GM12878 (cell line): Measurements from ENCODE around the gene MSI2.

Source experiments
- BACH1 ChIP-seq: fragments of 450-650 bp; IDR thresholded peaks from 2 replicates; pipeline ENCODE4 v1.6.1; 2017; ENCODE audit warnings: mild to moderate bottlenecking, borderline replicate concordance
- BCLAF1 ChIP-seq: fragments of 450-650 bp; IDR thresholded peaks from 2 replicates; pipeline ENCODE4 v1.6.1; 2017; ENCODE audit warnings: antibody characterized with exemption, mild to moderate bottlenecking, moderate library complexity
- CBX5 ChIP-seq: sonication (generic); IDR thresholded peaks from 2 replicates; pipeline ENCODE4 v1.6.1; 2016; ENCODE audit warnings: low read depth, moderate library complexity, mild to moderate bottlenecking, inconsistent platforms
- E2F4 ChIP-seq: IDR thresholded peaks from 2 replicates; pipeline ENCODE4 v1.6.1; 2012; ENCODE audit warnings: low read depth, low read length, improper control_type of control experiment
- PAX8 ChIP-seq: fragments of 450-650 bp; IDR thresholded peaks from 2 replicates; pipeline ENCODE4 v1.6.1; 2017; ENCODE audit warnings: mild to moderate bottlenecking, moderate library complexity
- POLR2A ChIP-seq: IDR thresholded peaks from 2 replicates; pipeline ENCODE4 v1.6.1; 2011; ENCODE audit warnings: low read depth, mild to moderate bottlenecking, low read length
- TAF1 ChIP-seq: IDR thresholded peaks from 2 replicates; pipeline ENCODE4 v1.6.1; 2011; ENCODE audit warnings: mild to moderate bottlenecking, low read depth, low read length, borderline replicate concordance
- TCF7 ChIP-seq: IDR thresholded peaks from 2 replicates; pipeline ENCODE4 v1.6.1; 2014; ENCODE audit warnings: antibody characterized with exemption, borderline replicate concordance
- YBX1 ChIP-seq: fragments of 450-650 bp; IDR thresholded peaks from 2 replicates; pipeline ENCODE4 v1.6.1; 2016; ENCODE audit warnings: antibody characterized with exemption
- ZBTB11 ChIP-seq: fragments of 450-650 bp; formaldehyde crosslinking; IDR thresholded peaks from 2 replicates; pipeline ENCODE4 v1.5.0; 2022; ENCODE audit warnings: mild to moderate bottlenecking, missing genetic modification characterization
- ZBTB4 ChIP-seq: fragments of 450-650 bp; formaldehyde crosslinking; IDR thresholded peaks from 2 replicates; pipeline ENCODE4 v1.4.0; 2022; ENCODE audit warnings: mild to moderate bottlenecking, moderate library complexity
- ZNF687 ChIP-seq: fragments of 450-650 bp; IDR thresholded peaks from 2 replicates; pipeline ENCODE4 v1.6.1; 2017; ENCODE audit warnings: mild to moderate bottlenecking, moderate library complexity
- TF ChIP-seq, protein P1 (sequence below), 3 experiments: IDR thresholded peaks in 2 of 3; conservative IDR thresholded peaks in 1 of 3; 2 replicates each; pipeline ENCODE4 v1.5.1; 2011; ENCODE audit warnings: low read depth in 3 of 3, low read length in 3 of 3, mild to moderate bottlenecking in 3 of 3, control low read depth in 2 of 3, moderate library complexity in 2 of 3, inconsistent platforms in 1 of 3, mixed read lengths in 1 of 3; ENCODE audit not compliant: control insufficient read depth in 2 of 3, insufficient read depth in 1 of 3; ENCODE audit errors: extremely low read depth in 1 of 3

GRCh38 chr17:57400648-57401047, 144.3 kb downstream of the MSI2 start:
- TF ChIP-seq ZNF687: no peak
- no peak for TF ChIP-seq POLR2A
- TF ChIP-seq, protein P1, sequence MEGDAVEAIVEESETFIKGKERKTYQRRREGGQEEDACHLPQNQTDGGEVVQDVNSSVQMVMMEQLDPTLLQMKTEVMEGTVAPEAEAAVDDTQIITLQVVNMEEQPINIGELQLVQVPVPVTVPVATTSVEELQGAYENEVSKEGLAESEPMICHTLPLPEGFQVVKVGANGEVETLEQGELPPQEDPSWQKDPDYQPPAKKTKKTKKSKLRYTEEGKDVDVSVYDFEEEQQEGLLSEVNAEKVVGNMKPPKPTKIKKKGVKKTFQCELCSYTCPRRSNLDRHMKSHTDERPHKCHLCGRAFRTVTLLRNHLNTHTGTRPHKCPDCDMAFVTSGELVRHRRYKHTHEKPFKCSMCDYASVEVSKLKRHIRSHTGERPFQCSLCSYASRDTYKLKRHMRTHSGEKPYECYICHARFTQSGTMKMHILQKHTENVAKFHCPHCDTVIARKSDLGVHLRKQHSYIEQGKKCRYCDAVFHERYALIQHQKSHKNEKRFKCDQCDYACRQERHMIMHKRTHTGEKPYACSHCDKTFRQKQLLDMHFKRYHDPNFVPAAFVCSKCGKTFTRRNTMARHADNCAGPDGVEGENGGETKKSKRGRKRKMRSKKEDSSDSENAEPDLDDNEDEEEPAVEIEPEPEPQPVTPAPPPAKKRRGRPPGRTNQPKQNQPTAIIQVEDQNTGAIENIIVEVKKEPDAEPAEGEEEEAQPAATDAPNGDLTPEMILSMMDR (IDR thresholded peaks at IDR 0.05 in 2 of 3, conservative IDR thresholded peaks at IDR 0.05 in 1 of 3; ENCODE audit: control insufficient read depth in 2 of 3, extremely low read depth in 1 of 3, insufficient read depth in 1 of 3, low read depth in 3 of 3, low read length in 3 of 3): no peak
- no peak for TF ChIP-seq ZBTB11 (CRISPR knock-in tag)
- TF ChIP-seq TCF7: no peak
- no peak for TF ChIP-seq YBX1
- no peak for TF ChIP-seq E2F4
- TF ChIP-seq ZBTB4: no peak
- no peak for TF ChIP-seq BACH1
- no peak for TF ChIP-seq TAF1
- TF ChIP-seq BCLAF1: no peak
- TF ChIP-seq CBX5: no peak
- TF ChIP-seq PAX8: no peak
